Spleen (tissue), 11 donors: ENCODE data around the gene AKAP6. TPM values are rescaled to one million over a fixed set of nuclear protein-coding genes. Genes with fewer than 3 reads are reported as not detected.

Source experiments
- DNase-seq: peaks from one replicate; pipeline ENCODE4 v3.0.0-alpha.2; 2020
- H3K27ac ChIP-seq, 8 donors: fragments of 200-600 bp; sonication (generic) in 7 of 8; 1 replicate in 4 of 8; 2 replicates in 4 of 8; pipeline versions ENCODE4 v1.5.0 to v1.8.0; 2016 to 2021; ENCODE audit warnings: inconsistent platforms in 4 of 8, mild to moderate bottlenecking in 4 of 8, moderate library complexity in 1 of 8
- H3K27me3 ChIP-seq, 7 donors: fragments of 200-600 bp; sonication (generic) in 6 of 7; replicated peaks in 1 of 7; 1 replicate in 4 of 7; 2 replicates in 3 of 7; pipeline versions ENCODE4 v1.5.0 to v1.8.0; 2016 to 2021; ENCODE audit warnings: inconsistent platforms in 3 of 7, mild to moderate bottlenecking in 1 of 7
- H3K36me3 ChIP-seq, 6 donors: fragments of 200-600 bp; sonication (generic) in 5 of 6; 1 replicate in 4 of 6; 2 replicates in 2 of 6; pipeline versions ENCODE4 v1.5.0 to v1.8.0; 2016 to 2021; ENCODE audit warnings: inconsistent platforms in 2 of 6
- H3K4me1 ChIP-seq, 6 donors: fragments of 200-600 bp; sonication (generic) in 5 of 6; 1 replicate in 3 of 6; 2 replicates in 3 of 6; pipeline versions ENCODE4 v1.5.0 to v1.8.0; 2016 to 2021; ENCODE audit warnings: inconsistent platforms in 3 of 6
- H3K4me3 ChIP-seq, 8 donors: fragments of 200-600 bp; sonication (generic) in 7 of 8; 1 replicate in 4 of 8; 2 replicates in 4 of 8; pipeline versions ENCODE4 v1.5.0 to v1.8.0; 2016 to 2021; ENCODE audit warnings: inconsistent platforms in 4 of 8, mild to moderate bottlenecking in 4 of 8, moderate library complexity in 2 of 8
- H3K9me3 ChIP-seq, 8 donors: fragments of 200-600 bp; sonication (generic) in 7 of 8; 1 replicate in 4 of 8; 2 replicates in 4 of 8; pipeline versions ENCODE4 v1.5.0 to v1.8.0; 2016 to 2021; ENCODE audit warnings: inconsistent platforms in 4 of 8
- CTCF ChIP-seq, 11 experiments: fragments of 200-600 bp in 7 of 11; fragments of 450-650 bp in 4 of 11; sonication (generic) in 4 of 11; IDR thresholded peaks in 8 of 11; conservative IDR thresholded peaks in 3 of 11; 1 replicate in 7 of 11; 2 replicates in 4 of 11; pipeline versions ENCODE4 v1.4.0 to v1.8.0; 2016 to 2021; ENCODE audit warnings: antibody characterized with exemption in 11 of 11, inconsistent platforms in 4 of 11, mild to moderate bottlenecking in 1 of 11
- POLR2A ChIP-seq, 3 donors: fragments of 450-650 bp; IDR thresholded peaks; one replicate each; pipeline ENCODE4 v1.5.1; 2017; ENCODE audit warnings: antibody characterized with exemption in 3 of 3, mild to moderate bottlenecking in 1 of 3
- POLR2AphosphoS5 ChIP-seq, 3 donors: sonication (generic); formaldehyde crosslinking; IDR thresholded peaks; one replicate each; pipeline ENCODE4 v1.5.1; 2017; ENCODE audit warnings: antibody characterized with exemption in 3 of 3
- WGBS, 5 donors: extraction: QIAGEN DNeasy Blood & Tissue Kit in 3 of 5; methylation state at CpG; one replicate each; pipeline versions ENCODE4 v1.1.5 to v1.1.7; 2013 to 2018; 5-methylcytosine and 5-hydroxymethylcytosine counted together
- intact Hi-C: fragments of 100-400 bp; cut with DNase I; formaldehyde crosslinking; loops from one replicate; pipeline ENCODE4 v1.15.0; 2023; ENCODE audit warnings: low total_unique reads
- polyA plus RNA-seq, 3 donors: library from polyadenylated mRNA; stranded (reverse); fragments of 200-250 nt; gene quantifications; one replicate each; pipeline ENCODE4 v1.2.1, GENCODE V29; 2013
- total RNA-seq, 7 donors: library from RNA; depleted of rRNA in 3 of 7; stranded (reverse); fragments of >200 nt in 3 of 7; fragmentation: NEBNext Ultra II Directional in 4 of 7; extraction: Animal tissue kit (Norgen Biotek cat#: 25700) in 4 of 7; gene quantifications; one replicate each; pipeline versions ENCODE4 v1.1.0 to v1.2.1, GENCODE V29; 2016 to 2021
- donor health status: healthy with polysubstance abuse.
- donor health status: DM: no; HTN: no; CAD: no; lungs with moderate emphysema.
- donor health status: DM: no; HTN: no; CAD: no.
- donor health status: Bipolar disorder and iron deficiency.
- donor health status: healthy.
- donor health status: DM: no; HTN: no; CAD: no.
- donor health status: DM: yes; HTN: yes; CAD: no.

Gene AKAP6
- total and polyA plus RNA-seq, 10 donors: 0.20 to 12.1 (median 4.8) TPM

GRCh38 chr14:32481707-32482106 lies 152.6 kb downstream of the AKAP6 start:
- no peak overlapping the region for H3K4me3 ChIP-seq
- H3K27ac ChIP-seq: no peak overlapping the region
- DNase-seq: no peak
- TF ChIP-seq POLR2AphosphoS5 (IDR thresholded peaks at IDR 0.05) (no peak), CTCF (IDR thresholded peaks at IDR 0.05 in 8 of 11, conservative IDR thresholded peaks at IDR 0.05 in 3 of 11) (no peak), POLR2A (IDR thresholded peaks at IDR 0.05) (no peak)
- peaks cover 0 to 4% (median 0%) of the 10 kb centered on the region in 8 donors for H3K9me3 ChIP-seq
- no peaks in the 10 kb centered on the region for H3K27me3 ChIP-seq
- 7 to 52% (median 39%) methylated on average over 1 of the region's 1 CpG for WGBS, 5 donors
- intact Hi-C loops: no loop called here
- H3K36me3 ChIP-seq: no peaks in the 10 kb centered on the region
- peaks cover 0 to 2% (median 0%) of the 10 kb centered on the region in 6 donors for H3K4me1 ChIP-seq

- TF ChIP-seq CTCF (IDR thresholded peaks at IDR 0.05 in 8 of 11, conservative IDR thresholded peaks at IDR 0.05 in 3 of 11) (no peak), POLR2AphosphoS5 (IDR thresholded peaks at IDR 0.05) (no peak), POLR2A (IDR thresholded peaks at IDR 0.05) (no peak)
- no peak overlapping the region for H3K27ac ChIP-seq
- WGBS, 5 donors: 80 to 92% (median 83%) methylated on average over 3 of the region's 3 CpGs
Observed at GRCh38 chr14:32491416-32492016, 162.4 kb downstream of the AKAP6 start.

GRCh38 chr14:32492457-32492856 lies 163.4 kb downstream of the AKAP6 start:
- H3K27ac ChIP-seq: no peak overlapping the region
- DNase-seq: no peak
- no peaks in the 10 kb centered on the region for H3K36me3 ChIP-seq
- no peaks in the 10 kb centered on the region for H3K4me1 ChIP-seq
- TF ChIP-seq POLR2A (IDR thresholded peaks at IDR 0.05): no peak
- no peak for TF ChIP-seq POLR2AphosphoS5 (IDR thresholded peaks at IDR 0.05)
- TF ChIP-seq CTCF (IDR thresholded peaks at IDR 0.05 in 8 of 11, conservative IDR thresholded peaks at IDR 0.05 in 3 of 11): no peak
- H3K4me3 ChIP-seq: no peak overlapping the region
- H3K9me3 ChIP-seq: no peaks in the 10 kb centered on the region
- intact Hi-C loops: no loop called here
- H3K27me3 ChIP-seq: no peaks in the 10 kb centered on the region

More at GRCh38 chr14:32491416-32492016, 162.4 kb downstream of the AKAP6 start:
- DNase-seq: no peak
- H3K36me3 ChIP-seq: no peaks in the 10 kb centered on the region
- intact Hi-C loops: no loop called here
- H3K27me3 ChIP-seq: no peaks in the 10 kb centered on the region
- H3K4me1 ChIP-seq: no peaks in the 10 kb centered on the region
- H3K4me3 ChIP-seq: no peak overlapping the region
- H3K9me3 ChIP-seq: no peaks in the 10 kb centered on the region

GRCh38 chr14:32494609-32495434 lies 165.7 kb downstream of the AKAP6 start:
- no peaks in the 10 kb centered on the region for H3K27me3 ChIP-seq
- H3K9me3 ChIP-seq: no peaks in the 10 kb centered on the region
- TF ChIP-seq POLR2A (IDR thresholded peaks at IDR 0.05): no peak
- no peak for TF ChIP-seq CTCF (IDR thresholded peaks at IDR 0.05 in 8 of 11, conservative IDR thresholded peaks at IDR 0.05 in 3 of 11)
- TF ChIP-seq POLR2AphosphoS5 (IDR thresholded peaks at IDR 0.05): no peak
- H3K4me1 ChIP-seq: no peaks in the 10 kb centered on the region
- no peak for DNase-seq
- H3K27ac ChIP-seq: no peak overlapping the region
- WGBS, 5 donors: 74 to 91% (median 82%) methylated on average over 5 of the region's 5 CpGs
- no peak overlapping the region for H3K4me3 ChIP-seq
- intact Hi-C loops: no loop called here
- H3K36me3 ChIP-seq: no peaks in the 10 kb centered on the region
